Measurements from ENCODE around the gene FBP2.

The FBP2 gene

DNA sequence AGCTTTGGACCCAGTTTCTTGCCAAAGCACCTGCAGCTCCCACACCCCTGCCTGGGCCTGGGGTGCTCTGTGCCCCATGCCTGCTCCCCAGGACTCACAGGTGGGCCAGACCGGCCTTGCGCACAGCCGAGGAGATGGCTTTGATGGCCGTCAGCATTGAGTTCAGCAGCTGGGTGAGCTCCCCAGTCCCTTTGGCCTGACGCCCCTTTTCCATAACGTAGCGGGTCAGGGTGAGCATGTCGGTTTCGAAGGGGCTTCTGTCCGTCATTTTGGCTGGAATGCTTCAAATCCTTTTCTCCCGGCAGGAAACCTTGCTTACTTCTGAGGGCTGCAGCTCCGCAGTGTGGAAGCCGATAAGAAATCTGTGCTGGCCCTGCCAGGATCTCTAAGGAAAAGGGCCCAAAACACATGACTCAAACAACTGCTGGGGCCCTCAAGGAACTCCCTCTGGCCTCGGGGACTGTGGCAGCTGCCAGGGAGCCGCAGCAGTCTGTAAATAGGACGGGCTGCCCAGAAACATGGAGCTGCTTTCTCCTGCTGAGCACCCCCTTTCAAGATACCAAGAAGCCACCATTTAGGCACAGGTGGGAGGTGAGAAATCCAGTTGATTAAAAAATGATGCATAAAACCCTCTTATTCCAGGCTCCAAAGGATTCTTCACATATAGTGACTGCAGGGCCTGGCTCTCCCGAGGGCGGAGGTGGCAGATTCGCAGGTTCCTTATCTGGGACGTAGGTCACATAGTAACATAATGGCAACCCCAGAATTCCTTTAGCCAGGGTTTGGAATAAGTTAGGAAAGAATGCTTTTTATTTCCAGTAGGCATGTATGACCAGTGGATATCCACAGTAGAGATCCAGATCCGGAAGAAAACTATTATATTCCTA, at the start of gene FBP2:
TSS of gene FBP2 (minus strand) at position 366 of the 887 bp plus-strand sequence. CDS start at position 268, 98 bp downstream.
- Mint-ChIP-seq H3K4me3 (no peak within 1 kb of the TSS), H3K27ac (peak within 1 kb of the TSS in 1 of 2 donors; percentile 19), H3K4me1 (no peaks in the 10 kb centered on the region), H3K9me3 (no peaks in the 10 kb centered on the region), H3K27me3 (peaks cover 65% of the 10 kb centered on the region)
- ATAC-seq (no peak), DNase-seq (no peak)

- no peak overlapping the region for H3K4me3 Mint-ChIP-seq
- no peak overlapping the region for H3K27ac Mint-ChIP-seq
- DNase-seq (no peak), ATAC-seq (no peak)
- H3K27me3 Mint-ChIP-seq: peaks cover 17% of the 10 kb centered on the region
- H3K4me1 Mint-ChIP-seq: peaks cover 20% of the 10 kb centered on the region
- no peaks in the 10 kb centered on the region for H3K9me3 Mint-ChIP-seq
Observed at GRCh38 chr9:94643176-94643575, 49.6 kb upstream of the FBP2 start.

DNA sequence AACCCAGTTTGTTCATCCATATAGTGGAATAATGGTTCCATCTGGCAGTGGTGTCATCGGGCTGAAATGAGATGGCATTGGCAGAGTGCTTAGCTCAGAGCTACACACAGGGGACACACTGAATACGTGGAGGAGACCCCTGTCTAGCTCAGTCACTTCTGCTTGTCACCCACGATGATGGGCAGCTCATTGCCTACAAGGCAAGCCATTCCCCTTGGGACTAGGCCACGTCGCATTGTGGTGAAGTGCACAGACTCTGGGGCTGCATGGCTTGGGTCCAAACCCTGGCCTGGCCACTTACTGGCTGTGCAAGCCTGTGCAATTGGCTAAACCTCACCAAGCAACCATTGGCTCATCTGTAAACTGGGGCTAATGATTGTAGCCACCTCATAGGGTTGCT, 48.9 kb upstream of the FBP2 start:
- no peak for ATAC-seq
- Mint-ChIP-seq H3K4me3 (no peak overlapping the region), H3K27ac (no peak overlapping the region), H3K4me1 (peaks cover 21% of the 10 kb centered on the region), H3K27me3 (peaks cover 23% of the 10 kb centered on the region), H3K9me3 (no peaks in the 10 kb centered on the region)
- no peak for DNase-seq

GRCh38 chr9:94639999-94640376, 46.4 kb upstream of the FBP2 start:
- peaks cover 21% of the 10 kb centered on the region for H3K4me1 Mint-ChIP-seq
- peak overlapping the region; percentile 39 to 95 for H3K27ac Mint-ChIP-seq
- DNase-seq (no peak), ATAC-seq (no peak)
- H3K4me3 Mint-ChIP-seq: peak overlapping the region; percentile 91 to 96
- H3K27me3 Mint-ChIP-seq: peaks cover 23% of the 10 kb centered on the region
- no peaks in the 10 kb centered on the region for H3K9me3 Mint-ChIP-seq

GRCh38 chr9:94639061-94639998, 45.7 kb upstream of the FBP2 start, which contains the start of gene FBP1:
TSS of gene FBP1 (minus strand) at chr9:94639518. CDS start at chr9:94639310, 208 bp downstream.
- Mint-ChIP-seq H3K9me3 (no peaks in the 10 kb centered on the region), H3K4me3 (peak within 1 kb of the TSS; percentile 91 to 96), H3K4me1 (peaks cover 21% of the 10 kb centered on the region), H3K27ac (peak within 1 kb of the TSS; percentile 77 to 95), H3K27me3 (peaks cover 23% of the 10 kb centered on the region)
- peak; percentile 32 to 48 for DNase-seq
- ATAC-seq: peak; percentile 88

DNA sequence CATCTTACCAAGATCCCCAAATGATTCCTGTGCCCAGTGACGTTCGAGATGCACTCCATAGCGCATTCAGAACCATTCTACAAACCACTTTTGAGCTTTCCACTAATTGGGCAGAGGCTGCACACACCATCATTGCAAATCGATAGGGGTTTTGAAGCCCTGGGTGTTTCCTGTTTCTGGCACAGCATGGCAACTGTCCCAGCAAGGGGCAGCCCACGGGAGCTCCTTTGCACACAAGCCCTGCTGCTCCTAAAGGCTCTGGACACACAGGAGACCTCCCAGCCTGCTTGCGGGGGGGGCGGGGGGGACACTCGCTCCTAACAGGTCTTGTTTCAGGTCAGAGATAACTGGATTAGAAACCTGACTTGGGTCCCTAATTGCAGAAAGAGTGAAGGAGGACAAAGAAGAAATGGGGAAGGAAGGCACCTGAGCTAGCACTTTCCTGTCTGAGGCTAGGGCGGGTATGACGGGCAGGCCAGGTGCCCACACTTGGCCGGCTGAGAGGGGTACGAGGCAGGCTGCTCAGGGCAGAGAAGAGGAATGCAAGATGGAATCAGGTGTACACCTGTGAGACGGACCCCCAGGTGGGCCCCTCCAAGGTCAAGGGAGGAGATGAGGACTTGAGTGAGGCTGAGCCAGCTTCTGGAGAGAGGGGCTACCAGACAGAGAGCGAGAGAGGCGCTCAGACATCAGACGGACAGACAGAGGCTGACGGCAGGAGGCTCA, 44.9 kb upstream of the FBP2 start:
- H3K27ac Mint-ChIP-seq: peak overlapping the region; percentile 50 to 93
- ATAC-seq: no peak

DNA sequence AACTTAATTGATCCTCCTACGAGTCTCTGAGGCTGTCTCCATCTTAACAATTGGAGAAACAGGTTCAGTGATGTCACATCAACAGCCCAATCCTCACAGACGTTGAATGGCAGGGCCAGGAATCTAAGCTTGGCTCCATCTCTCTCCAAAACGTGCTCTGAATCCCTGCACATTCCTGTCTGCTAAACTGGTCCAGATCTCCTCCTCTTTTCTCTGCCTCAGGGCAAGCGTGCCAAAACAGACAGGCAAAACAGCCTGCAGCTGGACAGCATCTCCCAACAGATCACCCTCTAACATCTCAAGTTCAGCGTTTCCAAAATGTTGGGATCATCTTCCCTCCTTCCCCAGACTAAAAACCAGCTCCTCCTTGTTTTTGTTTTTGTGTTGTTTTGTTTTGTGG, 39.1 kb upstream of the FBP2 start:
- Mint-ChIP-seq H3K4me1 (no peaks in the 10 kb centered on the region), H3K9me3 (no peaks in the 10 kb centered on the region), H3K27ac (no peak overlapping the region), H3K27me3 (peaks cover 1% of the 10 kb centered on the region), H3K4me3 (no peak overlapping the region)
- no peak for DNase-seq
- ATAC-seq: no peak

More for the DNA sequence above, 44.9 kb upstream of the FBP2 start:
- DNase-seq: peak in 1 of 2 donors; percentile 3
- Mint-ChIP-seq H3K27me3 (peaks cover 23% of the 10 kb centered on the region), H3K9me3 (no peaks in the 10 kb centered on the region), H3K4me3 (peak overlapping the region; percentile 91 to 96), H3K4me1 (peaks cover 21% of the 10 kb centered on the region)

GRCh38 chr9:94631599-94631998, 38.0 kb upstream of the FBP2 start:
- ATAC-seq: no peak
- no peak overlapping the region for H3K27ac Mint-ChIP-seq

GRCh38 chr9:94630833-94631232, 37.2 kb upstream of the FBP2 start:
- Mint-ChIP-seq H3K9me3 (no peaks in the 10 kb centered on the region), H3K4me3 (no peak overlapping the region)

More at GRCh38 chr9:94631599-94631998, 38.0 kb upstream of the FBP2 start:
- Mint-ChIP-seq H3K9me3 (no peaks in the 10 kb centered on the region), H3K27me3 (no peaks in the 10 kb centered on the region), H3K4me3 (no peak overlapping the region), H3K4me1 (no peaks in the 10 kb centered on the region)
- DNase-seq: no peak

DNA sequence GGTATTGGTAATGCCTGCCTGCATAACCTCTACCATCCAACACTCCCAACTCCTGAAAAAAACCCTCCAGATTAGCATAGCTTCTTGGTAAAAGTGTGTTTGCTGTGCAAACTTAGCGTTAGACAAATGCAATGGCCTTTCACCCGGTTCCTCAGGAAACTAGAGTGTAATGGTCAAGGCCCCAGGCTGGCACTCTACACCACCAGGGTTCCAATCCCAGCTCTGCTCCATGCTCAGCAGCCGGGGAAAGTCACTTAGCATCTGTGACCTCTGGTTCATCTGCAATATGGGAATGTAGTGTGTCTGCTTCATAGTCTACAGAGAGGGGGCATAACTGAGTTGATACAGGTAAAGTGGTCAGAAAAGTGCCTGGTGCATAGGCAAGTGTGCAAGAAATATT, 36.7 kb upstream of the FBP2 start:
- Mint-ChIP-seq H3K4me1 (peaks cover 5% of the 10 kb centered on the region), H3K27ac (no peak overlapping the region), H3K27me3 (peaks cover 6% of the 10 kb centered on the region), H3K4me3 (no peak overlapping the region), H3K9me3 (no peaks in the 10 kb centered on the region)
- DNase-seq (no peak), ATAC-seq (no peak)

More at GRCh38 chr9:94630833-94631232, 37.2 kb upstream of the FBP2 start:
- Mint-ChIP-seq H3K27ac (no peak overlapping the region), H3K27me3 (peaks cover 5% of the 10 kb centered on the region), H3K4me1 (peaks cover 3% of the 10 kb centered on the region)
- ATAC-seq: no peak
- DNase-seq: no peak

- Mint-ChIP-seq H3K4me3 (no peak overlapping the region), H3K27me3 (peaks cover 10% of the 10 kb centered on the region), H3K27ac (no peak overlapping the region), H3K4me1 (peaks cover 7% of the 10 kb centered on the region), H3K9me3 (no peaks in the 10 kb centered on the region)
- ATAC-seq: no peak
- no peak for DNase-seq
Observed at GRCh38 chr9:94627287-94627686, 33.7 kb upstream of the FBP2 start.

- H3K4me1 Mint-ChIP-seq: peaks cover 14% of the 10 kb centered on the region
- ATAC-seq (no peak), DNase-seq (no peak)
Observed at GRCh38 chr9:94625835-94626234, 32.2 kb upstream of the FBP2 start.

DNA sequence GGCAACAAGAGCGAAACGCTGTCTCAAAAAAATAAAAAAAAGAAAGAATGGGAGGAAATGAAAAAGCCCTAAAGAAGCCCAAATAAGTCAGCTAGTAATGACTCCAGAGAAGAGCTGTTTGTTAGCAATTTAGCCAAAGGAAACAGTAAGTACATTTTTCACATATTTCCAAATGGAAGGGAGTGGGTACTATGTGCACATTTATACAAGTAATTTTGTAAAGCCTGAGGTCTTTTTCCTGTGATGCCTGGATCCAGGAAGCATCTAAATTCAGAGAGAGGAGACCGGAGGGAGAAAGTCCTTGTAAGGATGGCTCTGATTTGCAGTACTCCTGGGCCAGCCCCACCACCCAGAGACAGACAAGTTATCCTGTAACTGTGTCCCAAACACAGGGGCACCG, 31.0 kb upstream of the FBP2 start:
- Mint-ChIP-seq H3K27me3 (peaks cover 28% of the 10 kb centered on the region), H3K4me1 (peaks cover 14% of the 10 kb centered on the region), H3K9me3 (no peaks in the 10 kb centered on the region), H3K27ac (no peak overlapping the region), H3K4me3 (no peak overlapping the region)
- ATAC-seq: no peak
- DNase-seq: no peak

More at GRCh38 chr9:94625835-94626234, 32.2 kb upstream of the FBP2 start:
- H3K9me3 Mint-ChIP-seq: no peaks in the 10 kb centered on the region
- no peak overlapping the region for H3K27ac Mint-ChIP-seq
- no peak overlapping the region for H3K4me3 Mint-ChIP-seq
- peaks cover 17% of the 10 kb centered on the region for H3K27me3 Mint-ChIP-seq

- ATAC-seq (peak; percentile 53), DNase-seq (peak; percentile 20 to 37)
- Mint-ChIP-seq H3K4me1 (peaks cover 14% of the 10 kb centered on the region), H3K9me3 (no peaks in the 10 kb centered on the region), H3K27ac (no peak overlapping the region), H3K27me3 (peaks cover 30% of the 10 kb centered on the region), H3K4me3 (no peak overlapping the region)
Observed at GRCh38 chr9:94623253-94623652, 29.6 kb upstream of the FBP2 start.

All from stimulated activated naive CD8-positive, alpha-beta T cell treated with anti-CD3 and anti-CD28 coated beads, Interleukin-15, amount 100 ng/mL, for 72 hours (primary cell).